ENCODE measurements around the gene PKIG.

The PKIG gene

GRCh38 chr20:44662261-44662660, 79.9 kb downstream of the PKIG start:
- no peak for DNase-seq (ENCODE audit: low read depth in 2 of 2)

DNA sequence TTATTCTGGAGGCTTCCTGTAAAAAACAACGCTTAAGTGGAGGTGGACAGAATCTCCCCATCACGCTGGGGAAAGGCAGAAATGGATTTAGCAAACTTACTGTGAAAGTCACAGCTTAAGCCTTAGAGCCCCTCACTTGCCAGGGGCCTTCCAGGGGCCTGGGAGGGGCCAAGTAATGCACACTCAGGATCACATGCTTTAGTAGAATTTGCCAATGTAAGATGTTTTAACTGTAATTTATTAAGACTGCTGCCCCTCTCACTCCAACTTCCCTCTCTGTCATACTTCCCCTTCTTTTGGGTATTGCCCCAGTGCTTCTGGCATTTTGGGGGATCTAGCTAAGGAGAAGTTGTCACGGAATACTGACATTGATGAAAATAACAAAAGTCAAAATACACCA, 81.8 kb downstream of the PKIG start:
- no peak for DNase-seq (ENCODE audit: low read depth in 2 of 2)

DNA sequence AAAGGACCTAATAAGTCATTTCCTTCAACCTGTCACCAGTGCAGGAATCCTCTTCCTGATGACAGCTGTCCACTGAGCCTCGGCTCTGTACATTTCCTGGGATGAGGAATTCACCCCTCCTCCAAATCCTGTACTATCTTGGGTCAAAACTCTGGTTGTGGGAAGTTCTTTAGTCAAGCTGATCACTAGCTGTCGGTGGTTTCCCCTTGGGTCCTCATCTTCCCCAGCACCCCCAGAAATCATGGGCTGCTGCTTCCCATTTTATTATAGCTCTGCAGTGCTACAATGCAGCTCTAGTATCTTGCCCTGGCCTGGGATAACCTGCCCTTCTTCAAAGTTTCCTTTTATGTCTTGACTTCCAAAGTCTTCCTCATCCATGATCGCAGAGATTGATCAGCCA, 83.7 kb downstream of the PKIG start:
- no peak for DNase-seq (ENCODE audit: low read depth in 2 of 2)
